HL-60 (cell line): ENCODE data around the gene MEG3.

ENCODE experiments used
- DNase-seq, 2 experiments: peaks; one replicate each; pipeline ENCODE4 v3.0.0-alpha.2; 2010 to 2020; ENCODE audit warnings: low read depth in 1 of 2, low spot score in 1 of 2
- H3K27ac ChIP-seq: fragments of 250-450 bp; sonication (Bioruptor Pico); replicated peaks from 2 replicates; pipeline ENCODE4 v1.5.1; 2020; ENCODE audit warnings: mild to moderate bottlenecking, moderate library complexity
- H3K27me3 ChIP-seq: fragments of 250-450 bp; sonication (Bioruptor Pico); 2 replicates; pipeline ENCODE4 v1.5.1; 2021; ENCODE audit warnings: mild to moderate bottlenecking, moderate library complexity; ENCODE audit not compliant: insufficient read depth, poor library complexity, severe bottlenecking
- H3K4me3 ChIP-seq: replicated peaks from 2 replicates; pipeline ENCODE4 v1.5.1; 2011; ENCODE audit warnings: mild to moderate bottlenecking, control low read depth, low read length; ENCODE audit not compliant: insufficient read depth
- CTCF ChIP-seq: IDR thresholded peaks from one replicate; pipeline ENCODE4 v1.5.1; 2011; ENCODE audit warnings: low read length, control low read depth, inconsistent platforms; ENCODE audit not compliant: insufficient read depth
- GABPA ChIP-seq: IDR thresholded peaks from 2 replicates; pipeline ENCODE4 v1.6.1; 2012; ENCODE audit warnings: low read depth
- POLR2AphosphoS5 ChIP-seq: IDR thresholded peaks from 2 replicates; pipeline ENCODE4 v1.6.1; 2012; ENCODE audit warnings: low read depth
- REST ChIP-seq: IDR thresholded peaks from 2 replicates; pipeline ENCODE4 v1.6.1; 2012; ENCODE audit warnings: low read depth; ENCODE audit not compliant: insufficient replicate concordance
- SPI1 ChIP-seq: IDR thresholded peaks from 2 replicates; pipeline ENCODE4 v1.6.1; 2012; ENCODE audit warnings: low read depth, mild to moderate bottlenecking, borderline replicate concordance

The MEG3 gene

DNA sequence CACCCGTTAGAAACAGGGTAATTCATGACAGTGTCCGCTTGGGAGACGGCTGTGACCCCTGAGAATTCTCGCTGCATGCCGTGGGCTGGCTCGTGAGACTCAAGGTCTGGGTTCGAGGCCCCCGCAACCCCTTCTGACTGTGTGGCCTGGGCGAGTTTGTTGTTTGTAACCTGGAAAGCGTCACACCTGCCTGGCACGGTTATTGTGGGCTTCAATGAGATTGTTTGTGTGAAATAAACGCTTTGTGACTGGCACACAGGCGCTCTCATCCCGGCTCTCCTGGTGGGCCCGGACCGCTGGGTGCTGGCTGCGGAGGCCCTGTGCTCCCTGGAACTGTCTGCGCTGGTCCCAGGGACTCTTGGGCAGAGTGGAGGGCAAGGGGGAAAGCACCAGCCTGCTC is 33.9 kb downstream of the MEG3 start:
- H3K27me3 ChIP-seq = no peaks in the 10 kb centered on the region
- no peak for TF ChIP-seq GABPA
- no peak for TF ChIP-seq SPI1
- TF ChIP-seq CTCF = no peak
- no peak for TF ChIP-seq POLR2AphosphoS5
- TF ChIP-seq REST = no peak
- no peak overlapping the region for H3K4me3 ChIP-seq
- H3K27ac ChIP-seq = no peak overlapping the region
- DNase-seq = no peak

- no peak overlapping the region for H3K27ac ChIP-seq
- no peak for TF ChIP-seq SPI1
- no peak for TF ChIP-seq REST
- no peak for TF ChIP-seq GABPA
- no peak for DNase-seq
- H3K27me3 ChIP-seq = no peaks in the 10 kb centered on the region
- H3K4me3 ChIP-seq = no peak overlapping the region
Measured at GRCh38 chr14:100860556-100861187, 34.8 kb downstream of the MEG3 start.

DNA sequence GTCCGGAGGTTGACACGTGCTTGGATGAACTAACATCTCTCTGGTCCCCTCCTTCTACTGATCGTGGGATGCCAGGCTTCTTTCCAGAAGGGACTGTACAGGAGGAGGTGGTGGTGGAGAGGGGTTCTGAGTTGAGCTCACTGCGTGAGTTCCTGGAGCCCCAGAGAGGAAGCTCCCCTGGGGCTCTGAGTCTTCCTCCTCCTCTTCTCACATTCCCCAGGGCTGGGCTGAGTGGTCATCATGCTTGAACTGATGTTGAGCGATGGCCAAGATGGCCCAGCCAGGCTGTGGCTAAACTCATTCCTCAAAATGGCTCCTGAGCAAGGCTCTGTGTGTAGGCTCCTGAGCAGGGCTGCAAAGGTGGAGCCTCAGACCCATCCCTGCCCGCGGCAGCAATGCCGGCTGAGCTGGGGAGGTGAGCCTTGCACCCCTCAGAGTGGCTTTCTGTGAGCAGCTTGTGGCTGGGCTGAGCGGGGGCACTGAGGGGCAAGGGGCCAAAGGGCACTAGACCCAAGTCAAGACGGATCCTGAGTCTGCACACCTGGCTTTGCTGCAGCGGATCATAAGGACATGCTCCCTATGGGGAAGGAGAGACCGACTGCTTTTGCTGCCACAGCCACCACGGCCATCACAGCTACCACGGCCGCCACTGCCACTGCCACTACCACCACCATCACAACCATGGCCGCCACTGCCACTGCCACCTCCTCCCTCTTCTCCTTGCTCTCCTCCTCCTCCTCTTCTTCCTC is 35.4 kb downstream of the MEG3 start:
- H3K4me3 ChIP-seq = no peak overlapping the region
- TF ChIP-seq GABPA = no peak
- no peak overlapping the region for H3K27ac ChIP-seq
- DNase-seq = no peak
- no peaks in the 10 kb centered on the region for H3K27me3 ChIP-seq

GRCh38 chr14:100861937-100862247 is 36.0 kb downstream of the MEG3 start:
- H3K27ac ChIP-seq = no peak overlapping the region
- no peak for TF ChIP-seq REST
- no peak for TF ChIP-seq SPI1
- TF ChIP-seq POLR2AphosphoS5 = no peak
- TF ChIP-seq CTCF = no peak
- no peak for TF ChIP-seq GABPA

More at GRCh38 chr14:100861937-100862247, 36.0 kb downstream of the MEG3 start:
- Histone ChIP-seq H3K4me3 (no peak overlapping the region), H3K27me3 (no peaks in the 10 kb centered on the region)
- DNase-seq = no peak
